Liver (tissue), 3 donors: ENCODE measurements around the gene YAE1.

ENCODE experiments used
- RAD21 ChIP-seq, 2 donors: IDR thresholded peaks; 2 replicates each; pipeline ENCODE4 v1.6.1; 2016; ENCODE audit warnings: antibody characterized with exemption in 2 of 2, mild to moderate bottlenecking in 2 of 2
- TF ChIP-seq, protein P1 (sequence below): fragments of 150-350 bp; IDR thresholded peaks from 2 replicates; pipeline ENCODE4 v1.5.1; 2017; ENCODE audit warnings: improper control_type of control experiment, low read depth, low read length; ENCODE audit not compliant: missing input control
- donor health status: healthy.
- donor health status: healthy.

DNA sequence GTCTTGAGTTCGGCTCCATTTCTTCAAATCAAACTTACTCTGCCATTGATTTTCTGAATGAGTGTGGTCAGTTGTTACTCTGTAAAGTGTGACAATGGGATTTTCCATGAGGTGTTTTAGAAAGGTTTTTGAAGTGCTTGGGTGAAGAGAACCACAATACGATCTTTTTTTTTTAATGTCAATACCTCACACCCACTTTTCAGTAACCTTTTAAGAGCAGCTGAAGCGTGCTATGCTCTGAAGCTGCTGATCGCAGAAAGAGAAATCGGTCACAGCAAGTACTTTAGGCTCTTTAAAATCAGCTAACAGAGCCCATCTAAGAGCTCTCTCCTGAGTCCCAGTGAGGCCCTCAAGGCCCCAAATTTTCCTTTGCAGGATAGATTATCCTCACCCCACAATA lies 34.4 kb upstream of the YAE1 start:
- TF ChIP-seq, protein P1, sequence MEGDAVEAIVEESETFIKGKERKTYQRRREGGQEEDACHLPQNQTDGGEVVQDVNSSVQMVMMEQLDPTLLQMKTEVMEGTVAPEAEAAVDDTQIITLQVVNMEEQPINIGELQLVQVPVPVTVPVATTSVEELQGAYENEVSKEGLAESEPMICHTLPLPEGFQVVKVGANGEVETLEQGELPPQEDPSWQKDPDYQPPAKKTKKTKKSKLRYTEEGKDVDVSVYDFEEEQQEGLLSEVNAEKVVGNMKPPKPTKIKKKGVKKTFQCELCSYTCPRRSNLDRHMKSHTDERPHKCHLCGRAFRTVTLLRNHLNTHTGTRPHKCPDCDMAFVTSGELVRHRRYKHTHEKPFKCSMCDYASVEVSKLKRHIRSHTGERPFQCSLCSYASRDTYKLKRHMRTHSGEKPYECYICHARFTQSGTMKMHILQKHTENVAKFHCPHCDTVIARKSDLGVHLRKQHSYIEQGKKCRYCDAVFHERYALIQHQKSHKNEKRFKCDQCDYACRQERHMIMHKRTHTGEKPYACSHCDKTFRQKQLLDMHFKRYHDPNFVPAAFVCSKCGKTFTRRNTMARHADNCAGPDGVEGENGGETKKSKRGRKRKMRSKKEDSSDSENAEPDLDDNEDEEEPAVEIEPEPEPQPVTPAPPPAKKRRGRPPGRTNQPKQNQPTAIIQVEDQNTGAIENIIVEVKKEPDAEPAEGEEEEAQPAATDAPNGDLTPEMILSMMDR, result no peak
- no peak for TF ChIP-seq RAD21 (IDR thresholded peaks at IDR 0.05)
